Measurements from ENCODE around the gene INVS.
"Not testable (repeated sequence)": the region's sequence is repeated elsewhere in the genome, so short reads cannot be mapped to it uniquely, and the experiment has no call there.

The INVS gene

GRCh38 chr9:100190339-100190738 lies 91.3 kb downstream of the INVS start:
- in situ Hi-C loops (cut with HindIII; ENCODE audit: low sequenced_read_pairs) = no loop called here

GRCh38 chr9:100191264-100191663 lies 92.2 kb downstream of the INVS start:
- in situ Hi-C loops (cut with HindIII; ENCODE audit: low sequenced_read_pairs) = no loop called here

DNA sequence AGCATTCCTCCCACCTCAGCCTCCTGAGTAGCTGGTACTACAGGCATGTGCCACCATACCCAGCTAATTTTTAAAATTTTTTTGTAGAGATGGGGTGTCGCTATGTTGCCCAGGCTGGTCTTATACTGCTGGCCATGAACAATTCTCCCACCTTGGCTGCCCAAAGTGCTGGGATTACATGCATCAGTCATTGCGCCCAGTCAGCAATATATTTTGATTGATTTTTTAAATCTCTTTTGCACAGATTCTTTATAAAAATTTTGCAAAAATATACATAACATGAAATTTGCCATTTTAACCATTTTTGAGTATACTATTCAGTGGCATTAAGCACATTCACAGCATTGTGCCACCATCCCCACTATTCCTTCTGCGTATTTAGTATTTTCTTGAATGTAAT lies 94.0 kb downstream of the INVS start:
- in situ Hi-C loops (cut with HindIII; ENCODE audit: low sequenced_read_pairs) = no loop called here

- in situ Hi-C loops (cut with HindIII; ENCODE audit: low sequenced_read_pairs) = no loop called here
These were observed 97.2 kb downstream of the INVS start for GRCh38 chr9:100196215-100196614.

DNA sequence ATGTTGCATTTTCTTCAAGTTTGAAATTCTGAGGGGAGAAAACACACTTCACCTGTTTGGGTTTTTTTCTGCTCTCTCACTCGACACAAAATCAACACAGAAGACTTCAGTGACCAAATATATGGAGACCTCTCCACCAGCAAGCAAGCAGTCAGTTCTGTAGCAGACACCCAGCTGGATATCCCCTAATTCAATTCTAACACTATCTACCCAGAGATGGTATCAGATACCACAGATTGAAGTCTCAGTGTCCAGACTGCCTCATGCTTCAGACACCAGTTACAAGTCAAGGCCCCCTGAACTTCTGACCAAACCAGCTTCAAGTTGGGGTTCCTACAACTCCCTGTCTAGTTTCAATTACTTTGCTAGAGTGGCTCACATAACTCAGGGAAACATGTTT lies 97.8 kb downstream of the INVS start:
- in situ Hi-C loops (cut with HindIII; ENCODE audit: low sequenced_read_pairs) = no loop called here

GRCh38 chr9:100197553-100197952 lies 98.5 kb downstream of the INVS start:
- in situ Hi-C loops (cut with HindIII; ENCODE audit: low sequenced_read_pairs) = no loop called here

DNA sequence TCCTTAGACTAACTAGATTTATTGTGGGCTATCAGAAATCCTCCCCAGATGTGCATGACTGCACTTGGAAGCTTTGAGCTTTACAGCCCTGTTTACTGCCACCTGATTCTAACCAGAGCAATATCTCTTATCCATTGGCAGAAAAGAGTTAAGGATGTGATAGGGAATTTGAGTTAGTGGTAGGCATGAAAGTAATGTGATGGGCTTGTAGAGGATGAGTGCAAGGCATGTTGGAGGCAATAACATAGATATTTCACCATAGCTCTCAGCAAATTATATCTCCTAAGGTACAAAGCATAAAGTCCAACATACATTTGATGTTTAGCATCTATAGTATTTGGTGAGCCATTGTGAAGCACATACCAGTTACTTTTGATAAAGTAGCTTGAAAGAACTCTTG lies 103.8 kb downstream of the INVS start:
- in situ Hi-C loops (cut with HindIII; ENCODE audit: low sequenced_read_pairs) = no loop called here

DNA sequence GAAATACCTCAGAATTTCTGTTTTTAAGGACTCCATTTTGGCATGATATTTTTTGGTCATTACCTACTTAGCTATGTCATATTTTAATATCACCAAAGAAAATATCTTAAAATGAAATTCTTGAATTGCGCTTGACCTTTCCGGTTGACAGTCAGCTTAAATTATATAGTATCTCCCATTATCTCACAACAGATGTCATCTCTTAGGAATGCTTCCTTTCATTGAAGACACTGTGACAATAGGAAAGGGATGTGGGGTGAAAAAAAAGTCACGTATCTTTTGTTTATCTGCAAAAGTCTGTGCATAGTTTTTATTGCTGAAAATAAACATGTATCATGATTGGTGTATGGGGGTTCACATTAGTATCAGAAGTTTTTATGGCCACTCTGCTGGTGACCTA lies 105.8 kb downstream of the INVS start:
- in situ Hi-C loops (cut with HindIII; ENCODE audit: low sequenced_read_pairs) = no loop called here

GRCh38 chr9:100206899-100207298 lies 107.9 kb downstream of the INVS start:
- in situ Hi-C loops (cut with HindIII; ENCODE audit: low sequenced_read_pairs) = no loop called here

DNA sequence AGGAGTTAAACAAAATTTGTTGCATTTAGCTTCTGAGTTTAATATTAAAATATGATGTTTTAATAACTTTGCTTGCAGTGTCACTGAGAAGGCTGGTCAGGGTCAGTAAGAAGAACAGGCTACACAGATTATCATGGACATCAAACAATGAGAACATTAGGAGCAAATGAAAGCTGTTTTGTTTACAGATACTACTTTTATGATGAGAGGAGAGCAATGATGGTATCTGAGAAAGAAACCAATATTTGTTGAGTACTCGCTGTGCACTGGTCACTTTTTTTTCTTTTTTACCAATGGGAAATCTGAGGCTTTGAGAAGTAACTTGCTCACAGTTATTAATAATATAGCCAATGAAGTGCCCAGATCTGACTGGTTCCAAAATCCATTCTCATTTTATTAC lies 109.6 kb downstream of the INVS start:
- in situ Hi-C loops (cut with HindIII; ENCODE audit: low sequenced_read_pairs) = no loop called here

- in situ Hi-C loops (cut with HindIII; ENCODE audit: low sequenced_read_pairs) = no loop called here
These were observed 112.4 kb downstream of the INVS start for GRCh38 chr9:100211476-100211875.

DNA sequence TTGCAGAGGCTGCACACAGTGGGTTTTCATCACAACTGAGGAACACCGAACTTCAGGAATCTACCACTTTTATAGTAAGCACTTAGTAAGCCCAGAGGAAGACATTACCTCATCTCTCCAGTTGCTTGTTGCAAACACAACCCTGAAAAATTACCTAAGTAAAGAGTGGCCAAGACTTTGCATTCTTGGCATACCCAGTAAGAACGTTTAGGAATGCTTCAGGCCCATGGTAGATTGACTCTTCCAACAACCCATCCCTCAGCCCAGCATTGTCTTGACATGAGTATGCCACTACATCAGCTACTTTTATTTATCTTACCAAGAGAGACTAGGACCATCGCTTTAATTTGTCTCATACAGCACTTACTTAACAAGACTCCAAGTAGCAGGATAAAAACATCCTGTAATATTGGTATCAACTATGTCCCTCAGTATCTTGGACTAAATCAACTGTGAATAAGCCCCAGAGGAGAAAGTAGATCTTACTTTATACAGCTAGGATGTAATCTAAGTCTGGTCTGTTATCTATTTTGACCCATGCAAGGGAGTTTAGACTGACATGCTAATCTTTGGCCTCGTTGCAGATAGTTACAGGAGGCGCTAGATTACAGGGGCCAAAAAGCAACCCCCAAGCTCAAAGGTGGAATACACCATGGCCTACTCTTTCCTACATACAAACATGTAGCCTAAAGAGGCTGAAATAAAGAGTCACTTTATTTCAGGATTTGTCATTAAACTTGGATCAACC lies 114.9 kb downstream of the INVS start:
- in situ Hi-C loops (cut with HindIII; ENCODE audit: low sequenced_read_pairs) = no loop called here

- in situ Hi-C loops (cut with HindIII; ENCODE audit: low sequenced_read_pairs) = no loop called here
These were observed 117.2 kb downstream of the INVS start for GRCh38 chr9:100216178-100216787.

DNA sequence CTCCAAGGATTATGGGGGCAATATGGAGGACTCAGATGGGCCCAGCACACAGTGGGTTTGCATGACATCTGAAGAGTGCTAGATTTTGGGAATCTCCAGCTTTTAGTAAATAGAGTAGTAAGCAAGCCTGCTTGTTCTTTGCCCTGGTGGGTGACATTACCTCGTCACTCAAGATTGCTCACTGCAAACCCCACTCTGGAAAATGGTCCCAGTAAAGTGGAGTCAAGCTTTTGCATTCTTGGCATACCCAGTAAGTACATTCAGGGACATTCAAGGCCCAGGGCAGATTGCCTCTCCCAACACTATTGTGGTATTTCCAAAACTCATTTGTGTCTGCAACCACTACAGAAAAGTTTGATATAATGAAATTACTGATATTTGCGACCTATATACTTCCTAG lies 118.5 kb downstream of the INVS start:
- in situ Hi-C loops (cut with HindIII; ENCODE audit: low sequenced_read_pairs) = no loop called here

DNA sequence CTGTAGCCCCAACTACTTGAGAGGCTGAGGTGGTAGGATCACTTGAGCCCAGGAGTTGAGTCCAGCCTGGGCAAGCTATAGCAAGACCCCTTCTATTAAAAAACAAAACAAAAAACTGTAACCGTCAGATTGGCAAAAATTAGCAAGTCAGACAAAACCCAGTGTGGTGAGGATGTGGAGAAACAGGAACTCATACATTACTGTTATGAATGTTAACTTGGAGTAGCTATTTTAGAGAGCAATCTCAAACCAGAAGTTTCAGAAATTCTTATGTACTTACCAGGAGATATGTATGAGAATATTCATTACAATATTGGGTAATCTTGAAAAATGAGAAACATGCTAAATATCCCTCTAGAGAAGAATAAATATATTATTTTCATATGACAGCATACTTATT lies 120.3 kb downstream of the INVS start:
- in situ Hi-C loops (cut with HindIII; ENCODE audit: low sequenced_read_pairs) = no loop called here

- in situ Hi-C loops (cut with HindIII; ENCODE audit: low sequenced_read_pairs) = no loop called here
These were observed 121.9 kb downstream of the INVS start for GRCh38 chr9:100220936-100221335.

- in situ Hi-C loops (cut with HindIII; ENCODE audit: low sequenced_read_pairs) = no loop called here
These were observed 122.5 kb downstream of the INVS start for GRCh38 chr9:100221538-100221937.

DNA sequence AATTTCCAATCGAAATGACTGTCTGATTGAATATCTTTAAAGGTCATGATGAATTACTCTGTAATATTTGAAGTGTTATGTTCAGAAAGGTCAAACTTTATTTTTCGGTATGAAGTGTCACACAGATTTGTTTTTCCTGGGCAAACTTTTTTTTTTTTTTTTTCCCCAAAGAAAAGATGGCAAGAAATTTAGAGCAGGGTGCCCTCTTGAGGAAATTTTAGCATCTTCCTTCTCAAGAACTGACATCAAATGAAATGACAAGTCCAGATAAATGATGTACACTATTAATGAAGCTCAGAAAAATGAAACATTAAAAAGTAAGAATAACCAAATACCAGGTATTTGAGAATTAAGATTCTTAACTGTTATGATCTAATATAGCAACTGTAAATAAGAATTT lies 123.6 kb downstream of the INVS start:
- in situ Hi-C loops (cut with HindIII; ENCODE audit: low sequenced_read_pairs) = no loop called here

- in situ Hi-C loops (cut with HindIII; ENCODE audit: low sequenced_read_pairs) = no loop called here
These were observed 128.6 kb downstream of the INVS start for GRCh38 chr9:100227636-100228035.

GRCh38 chr9:100228352-100228869 lies 129.4 kb downstream of the INVS start:
- in situ Hi-C loops (cut with HindIII; ENCODE audit: low sequenced_read_pairs) = no loop called here

- in situ Hi-C loops (cut with HindIII; ENCODE audit: low sequenced_read_pairs) = no loop called here
These were observed 130.1 kb downstream of the INVS start for GRCh38 chr9:100229136-100229535.

- in situ Hi-C loops (cut with HindIII; ENCODE audit: low sequenced_read_pairs) = no loop called here
These were observed 130.5 kb downstream of the INVS start for GRCh38 chr9:100229561-100229960.

DNA sequence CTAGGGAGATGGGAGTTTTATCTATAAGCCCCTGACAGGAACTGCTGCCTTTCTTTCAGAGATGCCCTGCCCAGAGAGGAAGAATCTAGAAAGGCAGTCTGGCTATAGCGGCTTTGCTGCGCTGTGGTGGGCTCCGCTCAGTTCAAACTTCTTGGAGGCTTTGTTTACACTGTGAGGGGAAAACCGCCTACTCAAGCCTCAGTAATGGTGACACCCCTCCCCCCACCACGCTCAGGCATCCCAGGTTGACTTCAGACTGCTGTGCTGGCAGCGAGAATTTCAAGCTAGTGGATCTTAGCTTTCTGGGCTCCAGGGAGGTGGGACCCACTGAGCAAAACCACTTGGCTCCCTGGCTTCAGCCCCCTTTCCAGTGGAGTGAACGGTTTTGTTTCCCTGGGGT lies 137.9 kb downstream of the INVS start:
- in situ Hi-C loops (cut with HindIII; ENCODE audit: low sequenced_read_pairs) = not testable (repeated sequence)

Measured in endothelial cell of hepatic sinusoid (primary cell).